ENCODE data around the gene C1D. TPM values are rescaled to one million over a fixed set of nuclear protein-coding genes. Genes with fewer than 3 reads are reported as not detected.

C1D gene
- total RNA-seq, 3 donors from 2014 or later: 32.3 to 50.5 (median 49.8) TPM

DNA sequence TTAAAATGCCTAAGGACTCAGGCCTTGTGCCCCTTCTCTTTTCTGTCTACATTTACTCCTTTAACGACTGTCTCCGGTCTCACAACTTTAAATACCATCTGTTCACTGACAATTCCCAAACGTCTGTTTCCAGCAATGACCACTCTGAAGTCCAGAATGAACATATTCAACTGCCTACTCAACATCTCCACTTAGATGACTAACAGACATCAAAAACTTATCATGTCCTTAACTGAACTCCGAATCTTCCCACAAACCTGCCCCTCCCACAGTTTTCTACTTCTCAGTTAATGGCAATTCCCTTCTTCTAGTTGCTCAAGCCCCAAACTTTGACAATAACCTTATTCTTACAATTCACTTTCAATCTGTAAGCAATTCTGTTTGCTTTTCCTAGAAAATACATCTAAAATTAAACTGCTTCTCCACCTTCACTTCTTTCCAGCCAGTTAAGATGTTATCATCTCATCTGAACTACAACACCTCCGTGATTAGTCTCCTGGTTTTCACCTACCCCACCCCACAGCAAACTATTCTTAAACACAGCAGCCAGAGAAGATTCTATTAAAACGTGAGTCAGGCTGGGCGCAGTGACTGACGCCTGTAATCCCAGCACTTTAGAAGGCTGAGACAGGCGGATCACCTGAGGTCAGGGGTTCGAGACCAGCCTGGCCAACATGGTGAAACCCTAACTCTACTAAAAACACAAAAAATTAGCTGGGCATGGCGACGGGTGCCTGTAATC is 2.8 kb downstream of the C1D start:
- DNase-seq (ENCODE audit: low spot score in 2 of 2): no peak
- TF ChIP-seq POLR2AphosphoS5 (IDR thresholded peaks at IDR 0.05): no peak
- intact Hi-C loops (cut with DNase I; ENCODE audit: low total_unique reads): no loop called here
- H3K4me3 ChIP-seq: no peak overlapping the region
- no peaks in the 10 kb centered on the region for H3K9me3 ChIP-seq
- H3K27ac ChIP-seq: no peak overlapping the region
- no peaks in the 10 kb centered on the region for H3K4me1 ChIP-seq
- no peaks in the 10 kb centered on the region for H3K36me3 ChIP-seq
- H3K27me3 ChIP-seq: no peaks in the 10 kb centered on the region

DNA sequence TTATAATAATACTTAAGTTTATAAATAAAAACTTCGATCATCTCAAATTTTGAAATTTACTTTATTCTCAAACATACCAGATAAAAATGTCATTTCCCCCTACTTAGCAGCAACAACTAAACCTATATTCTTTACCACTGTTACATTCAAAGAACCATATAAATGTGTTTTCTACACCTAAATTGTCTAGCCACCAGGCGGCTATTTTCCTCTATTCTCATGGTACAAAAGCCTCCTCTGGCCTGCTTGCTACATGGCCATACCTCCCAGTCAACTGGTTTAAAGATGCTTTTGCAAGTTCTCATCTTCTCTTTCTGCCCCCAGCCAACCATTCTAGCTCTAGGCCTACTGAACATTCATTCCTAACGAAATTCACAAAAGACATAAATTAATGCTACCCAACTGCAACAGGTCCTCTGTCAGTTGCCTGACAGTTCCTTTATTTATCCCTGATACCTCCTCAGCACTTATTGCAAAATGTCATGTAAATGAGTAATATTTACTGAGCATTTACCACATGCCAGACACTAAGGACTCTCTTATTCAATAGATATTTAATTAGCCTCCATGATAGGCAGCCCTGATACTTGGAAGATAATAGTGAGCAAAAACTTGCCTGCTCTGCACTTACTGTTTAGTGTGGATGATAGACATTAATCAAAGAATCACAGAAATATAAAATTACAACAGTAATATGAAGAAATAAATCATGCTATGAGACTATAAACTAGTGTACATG is 5.0 kb downstream of the C1D start:
- TF ChIP-seq, protein P1, sequence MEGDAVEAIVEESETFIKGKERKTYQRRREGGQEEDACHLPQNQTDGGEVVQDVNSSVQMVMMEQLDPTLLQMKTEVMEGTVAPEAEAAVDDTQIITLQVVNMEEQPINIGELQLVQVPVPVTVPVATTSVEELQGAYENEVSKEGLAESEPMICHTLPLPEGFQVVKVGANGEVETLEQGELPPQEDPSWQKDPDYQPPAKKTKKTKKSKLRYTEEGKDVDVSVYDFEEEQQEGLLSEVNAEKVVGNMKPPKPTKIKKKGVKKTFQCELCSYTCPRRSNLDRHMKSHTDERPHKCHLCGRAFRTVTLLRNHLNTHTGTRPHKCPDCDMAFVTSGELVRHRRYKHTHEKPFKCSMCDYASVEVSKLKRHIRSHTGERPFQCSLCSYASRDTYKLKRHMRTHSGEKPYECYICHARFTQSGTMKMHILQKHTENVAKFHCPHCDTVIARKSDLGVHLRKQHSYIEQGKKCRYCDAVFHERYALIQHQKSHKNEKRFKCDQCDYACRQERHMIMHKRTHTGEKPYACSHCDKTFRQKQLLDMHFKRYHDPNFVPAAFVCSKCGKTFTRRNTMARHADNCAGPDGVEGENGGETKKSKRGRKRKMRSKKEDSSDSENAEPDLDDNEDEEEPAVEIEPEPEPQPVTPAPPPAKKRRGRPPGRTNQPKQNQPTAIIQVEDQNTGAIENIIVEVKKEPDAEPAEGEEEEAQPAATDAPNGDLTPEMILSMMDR (IDR thresholded peaks at IDR 0.05): no peak
- TF ChIP-seq POLR2AphosphoS5 (IDR thresholded peaks at IDR 0.05) (no peak), POLR2A (IDR thresholded peaks at IDR 0.05) (no peak)
- no peaks in the 10 kb centered on the region for H3K36me3 ChIP-seq
- H3K9me3 ChIP-seq: no peaks in the 10 kb centered on the region
- no peaks in the 10 kb centered on the region for H3K4me1 ChIP-seq
- no peak overlapping the region for H3K27ac ChIP-seq
- DNase-seq (ENCODE audit: low spot score in 2 of 2): no peak
- intact Hi-C loops (cut with DNase I; ENCODE audit: low total_unique reads): no loop called here
- no peak overlapping the region for H3K4me3 ChIP-seq
- no peaks in the 10 kb centered on the region for H3K27me3 ChIP-seq

DNA sequence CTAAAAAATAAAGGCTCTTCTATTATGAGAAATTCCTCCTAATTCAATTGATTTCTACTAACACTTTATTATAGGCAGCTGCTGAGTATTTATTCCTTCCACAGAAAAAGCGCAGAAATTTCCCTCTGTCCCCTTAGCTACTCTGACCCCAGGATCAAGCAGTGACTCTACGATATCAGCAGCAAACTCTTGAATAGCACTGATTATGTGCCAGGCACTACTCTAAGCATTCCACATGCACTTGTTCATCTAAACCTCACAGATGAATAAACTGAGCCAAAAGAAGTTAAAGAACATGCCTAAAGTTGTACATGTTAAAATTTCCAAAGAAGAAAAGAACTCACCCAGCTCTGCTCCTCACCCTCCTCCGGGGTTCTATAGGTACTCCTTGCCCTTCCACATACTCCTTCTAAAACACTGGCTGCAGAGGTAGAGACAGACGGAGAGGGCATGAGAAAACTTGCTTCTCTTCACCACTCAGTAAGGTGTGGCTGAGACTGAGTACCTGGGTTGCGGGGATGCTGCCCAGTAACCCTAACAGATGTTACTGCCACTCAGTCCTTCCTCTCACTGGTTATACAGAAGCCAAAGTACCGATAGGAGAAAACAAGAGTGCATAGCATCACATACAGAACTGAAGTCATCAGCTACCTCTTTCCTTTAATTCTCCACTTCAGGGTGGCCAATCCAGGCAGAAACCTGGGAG is 9.9 kb downstream of the C1D start:
- TF ChIP-seq, protein P1 (IDR thresholded peaks at IDR 0.05): no peak
- TF ChIP-seq POLR2A (IDR thresholded peaks at IDR 0.05): no peak
- no peak for TF ChIP-seq POLR2AphosphoS5 (IDR thresholded peaks at IDR 0.05)
- Histone ChIP-seq H3K4me3 (no peak overlapping the region), H3K27me3 (no peaks in the 10 kb centered on the region), H3K4me1 (no peaks in the 10 kb centered on the region), H3K27ac (no peak overlapping the region), H3K9me3 (no peaks in the 10 kb centered on the region), H3K36me3 (no peaks in the 10 kb centered on the region)
- intact Hi-C loops (cut with DNase I; ENCODE audit: low total_unique reads): no loop called here
- no peak for DNase-seq (ENCODE audit: low spot score in 2 of 2)

DNA sequence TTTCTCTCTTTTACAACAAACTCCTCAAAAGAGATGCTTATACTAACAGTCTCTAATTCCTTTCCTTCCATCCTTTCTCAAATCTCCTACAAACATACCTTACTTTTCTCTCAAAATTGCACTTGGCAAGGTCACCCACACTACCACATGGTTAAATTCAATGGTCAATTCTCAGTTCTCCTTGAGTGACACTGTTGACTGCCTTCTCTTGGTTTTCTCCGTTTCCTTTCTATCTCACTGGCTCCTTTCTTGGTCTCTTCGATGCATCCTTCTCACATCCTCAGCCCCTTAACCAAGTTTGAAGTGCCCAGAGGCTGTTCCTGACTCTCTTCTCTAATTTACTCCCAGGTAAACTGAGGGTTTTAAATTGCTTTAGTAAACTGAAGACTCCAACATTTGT is 12.5 kb downstream of the C1D start:
- no peak for DNase-seq (ENCODE audit: low spot score in 2 of 2)
- Histone ChIP-seq H3K36me3 (no peaks in the 10 kb centered on the region), H3K4me1 (no peaks in the 10 kb centered on the region), H3K27ac (no peak overlapping the region), H3K27me3 (no peaks in the 10 kb centered on the region), H3K4me3 (no peak overlapping the region), H3K9me3 (no peaks in the 10 kb centered on the region)
- TF ChIP-seq POLR2AphosphoS5 (IDR thresholded peaks at IDR 0.05) (no peak), POLR2A (IDR thresholded peaks at IDR 0.05) (no peak)
- TF ChIP-seq, protein P1 (IDR thresholded peaks at IDR 0.05): no peak
- intact Hi-C loops (cut with DNase I; ENCODE audit: low total_unique reads): no loop called here

DNA sequence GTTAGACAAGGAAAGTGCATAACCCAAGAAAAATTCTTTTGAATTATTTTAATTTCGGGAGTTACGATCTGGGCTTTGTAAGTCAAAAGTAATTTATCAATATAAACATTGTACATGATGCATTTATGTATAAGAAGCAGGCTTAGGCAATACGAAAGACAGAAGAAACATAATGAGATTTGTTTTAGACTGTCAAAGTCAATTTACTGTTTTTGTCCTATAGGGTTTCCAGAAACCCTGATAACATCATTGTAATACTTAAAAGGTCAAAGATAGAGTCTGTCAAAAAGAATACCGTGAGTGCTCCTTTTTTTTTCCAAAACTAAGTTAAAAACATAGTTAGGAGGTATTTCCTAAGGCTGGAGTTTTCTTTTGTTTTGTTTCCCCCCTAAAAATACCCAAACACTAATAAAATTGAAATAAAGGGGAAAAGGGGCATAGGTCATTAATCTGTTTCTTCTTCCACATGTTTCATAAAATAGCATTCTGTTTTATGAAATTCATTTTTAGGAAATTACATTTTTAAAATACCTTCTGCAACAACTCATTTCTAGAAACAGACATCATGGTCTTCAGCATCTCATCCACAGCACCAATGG is 16.1 kb downstream of the C1D start:
- Histone ChIP-seq H3K4me3 (no peak overlapping the region), H3K27me3 (no peaks in the 10 kb centered on the region), H3K36me3 (no peaks in the 10 kb centered on the region), H3K9me3 (no peaks in the 10 kb centered on the region), H3K27ac (no peak overlapping the region), H3K4me1 (no peaks in the 10 kb centered on the region)
- intact Hi-C loops (cut with DNase I; ENCODE audit: low total_unique reads): no loop called here
- DNase-seq (ENCODE audit: low spot score in 2 of 2): no peak
- TF ChIP-seq, protein P1 (IDR thresholded peaks at IDR 0.05): no peak
- TF ChIP-seq POLR2AphosphoS5 (IDR thresholded peaks at IDR 0.05): no peak
- no peak for TF ChIP-seq POLR2A (IDR thresholded peaks at IDR 0.05)

Data from breast epithelium (tissue), 4 donors.